GM20431 (cell line): Measurements from ENCODE around the gene OR7C1.
"Not testable (repeated sequence)": the region's sequence is repeated elsewhere in the genome, so short reads cannot be mapped to it uniquely, and the experiment has no call there.

ENCODE experiments used
- in situ Hi-C: fragments of 300-500 bp; cut with MseI, MboI; formaldehyde crosslinking; loops from one replicate; pipeline ENCODE4 v1.15.0; 2020; ENCODE audit warnings: low sequenced_read_pairs; ENCODE audit not compliant: unreplicated experiment

Gene OR7C1

GRCh38 chr19:14786421-14786851 lies 48.5 kb downstream of the OR7C1 start:
- in situ Hi-C loops: no loop called here

GRCh38 chr19:14785102-14785793 lies 49.7 kb downstream of the OR7C1 start:
- in situ Hi-C loops: not testable (repeated sequence)

GRCh38 chr19:14784730-14785101 lies 50.3 kb downstream of the OR7C1 start:
- in situ Hi-C loops: not testable (repeated sequence)

- in situ Hi-C loops: not testable (repeated sequence)
These were observed 51.5 kb downstream of the OR7C1 start for GRCh38 chr19:14783410-14783998.

- in situ Hi-C loops: no loop called here
These were observed 52.2 kb downstream of the OR7C1 start for GRCh38 chr19:14782626-14783409.

GRCh38 chr19:14781713-14782536 lies 53.1 kb downstream of the OR7C1 start:
- in situ Hi-C loops: not testable (repeated sequence)

GRCh38 chr19:14780622-14781225 lies 54.3 kb downstream of the OR7C1 start:
- in situ Hi-C loops: not testable (repeated sequence)

GRCh38 chr19:14779151-14779550 lies 55.8 kb downstream of the OR7C1 start:
- in situ Hi-C loops: no loop called here

GRCh38 chr19:14778110-14778845 lies 56.7 kb downstream of the OR7C1 start, which contains the start of gene ADGRE2:
Gene ADGRE2, minus strand, starts transcription at chr19:14778560. Its CDS starts 1,804 bp downstream, at chr19:14776756.
- in situ Hi-C loops: not testable (repeated sequence)

- in situ Hi-C loops: not testable (repeated sequence)
These were observed 57.3 kb downstream of the OR7C1 start for GRCh38 chr19:14777645-14778044.

GRCh38 chr19:14775869-14776586 lies 59.0 kb downstream of the OR7C1 start:
- in situ Hi-C loops: no loop called here

GRCh38 chr19:14775326-14775725 lies 59.7 kb downstream of the OR7C1 start:
- in situ Hi-C loops: not testable (repeated sequence)

- in situ Hi-C loops: no loop called here
These were observed 60.6 kb downstream of the OR7C1 start for GRCh38 chr19:14774373-14774772.

- in situ Hi-C loops: not testable (repeated sequence)
These were observed 61.3 kb downstream of the OR7C1 start for GRCh38 chr19:14773722-14774121.

- in situ Hi-C loops: no loop called here
These were observed 62.0 kb downstream of the OR7C1 start for GRCh38 chr19:14772995-14773394.

GRCh38 chr19:14772467-14772866 lies 62.5 kb downstream of the OR7C1 start:
- in situ Hi-C loops: no loop called here

GRCh38 chr19:14770944-14771839 lies 63.8 kb downstream of the OR7C1 start:
- in situ Hi-C loops: no loop called here
